NCI-H187 (cell line): ENCODE data around the gene ACBD6.

Source experiments
- DNase-seq, 2 experiments: peaks; one replicate each; lab custom pipeline; 2025; lab: John Stamatoyannopoulos, UW

ACBD6 gene

GRCh38 chr1:180525715-180526039 lies 23.3 kb upstream of the ACBD6 start:
- no peak for DNase-seq

- DNase-seq: no peak
Measured at GRCh38 chr1:180524915-180525714, 22.7 kb upstream of the ACBD6 start.

GRCh38 chr1:180524160-180524914 lies 22.0 kb upstream of the ACBD6 start:
- DNase-seq: no peak

GRCh38 chr1:180522213-180522515 lies 19.8 kb upstream of the ACBD6 start:
- no peak for DNase-seq

- DNase-seq: no peak
Measured at GRCh38 chr1:180521474-180522212, 19.3 kb upstream of the ACBD6 start.

- DNase-seq: no peak
Measured at GRCh38 chr1:180519846-180520245, 17.5 kb upstream of the ACBD6 start.

- DNase-seq: peak; percentile 61 to 82
Measured at GRCh38 chr1:180515857-180516388, 13.5 kb upstream of the ACBD6 start.

- no peak for DNase-seq
Measured at GRCh38 chr1:180515364-180515763, 13.0 kb upstream of the ACBD6 start.

GRCh38 chr1:180513531-180513930 lies 11.2 kb upstream of the ACBD6 start:
- DNase-seq: no peak

- no peak for DNase-seq
Measured at GRCh38 chr1:180510882-180511281, 8.5 kb upstream of the ACBD6 start.

- DNase-seq: no peak
Measured at GRCh38 chr1:180508725-180509097, 6.3 kb upstream of the ACBD6 start.

- DNase-seq: no peak
Measured at GRCh38 chr1:180507795-180508724, 5.7 kb upstream of the ACBD6 start.

- no peak for DNase-seq
Measured at GRCh38 chr1:180505732-180506335, 3.5 kb upstream of the ACBD6 start.

- DNase-seq: no peak
Measured at GRCh38 chr1:180504186-180504585, 1.8 kb upstream of the ACBD6 start.

GRCh38 chr1:180503280-180503862 lies 994 bp upstream of the ACBD6 start:
- DNase-seq: no peak

- peak; percentile 68 to 95 for DNase-seq
Measured at GRCh38 chr1:180501865-180502360, 464 bp downstream of the ACBD6 start.

GRCh38 chr1:180500689-180501088 lies 1.7 kb downstream of the ACBD6 start:
- DNase-seq: no peak

GRCh38 chr1:180498594-180498993 lies 3.8 kb downstream of the ACBD6 start:
- DNase-seq: no peak

GRCh38 chr1:180497826-180498225 lies 4.6 kb downstream of the ACBD6 start:
- no peak for DNase-seq

GRCh38 chr1:180494370-180494769 lies 8.0 kb downstream of the ACBD6 start:
- no peak for DNase-seq

GRCh38 chr1:180489976-180490375 lies 12.4 kb downstream of the ACBD6 start:
- DNase-seq: no peak
